HG03520 (cell line): ENCODE measurements around the gene RELL1.
"Not testable (repeated sequence)": the region's sequence is repeated elsewhere in the genome, so short reads cannot be mapped to it uniquely, and the experiment has no call there.

Experiments used
- ATAC-seq: cut with Tn5 transposase; IDR thresholded peaks from one replicate; pipeline ENCODE4 v1.9.1; 2021; ENCODE audit warnings: mild to moderate bottlenecking, moderate library complexity; ENCODE audit not compliant: unreplicated experiment

RELL1 gene

GRCh38 chr4:37693450-37694190, 7.4 kb upstream of the RELL1 start:
- no peak for ATAC-seq

GRCh38 chr4:37693030-37693429, 6.9 kb upstream of the RELL1 start:
- no peak for ATAC-seq

GRCh38 chr4:37690976-37691375, 4.8 kb upstream of the RELL1 start:
- no peak for ATAC-seq

DNA sequence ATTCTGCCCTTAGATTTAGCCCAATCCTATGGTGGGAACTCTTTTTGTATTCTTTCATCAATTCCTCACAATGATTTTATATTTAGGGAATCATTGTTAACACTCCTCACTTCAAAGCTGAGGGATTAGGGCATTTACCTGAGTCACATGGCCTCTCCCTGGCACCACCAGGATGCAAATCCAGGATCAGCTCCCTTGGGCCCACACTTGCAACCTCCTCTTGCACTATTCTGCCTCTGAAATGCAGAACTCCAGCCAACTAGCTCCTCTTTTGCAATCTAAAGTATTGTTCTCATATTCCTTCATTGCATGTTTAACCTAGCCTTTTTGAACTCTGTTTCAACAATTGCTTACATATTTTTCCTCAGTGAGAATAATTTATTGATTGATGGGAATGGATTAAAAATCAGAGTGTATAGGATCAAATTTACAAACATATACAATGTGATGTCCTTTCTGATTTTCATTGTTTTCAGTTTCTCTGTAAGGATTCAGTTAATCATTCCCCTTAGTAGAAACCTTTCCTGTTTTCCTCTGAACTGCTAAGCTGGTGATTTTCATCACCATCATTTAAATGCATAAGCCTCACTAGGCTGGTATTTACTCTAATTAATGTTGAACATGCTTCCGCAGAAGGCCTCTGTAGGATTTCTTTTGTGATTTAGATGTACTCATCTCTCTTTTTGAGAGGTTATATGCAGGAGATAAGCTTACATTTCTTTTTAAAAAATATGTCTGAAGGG, 3.3 kb upstream of the RELL1 start:
- no peak for ATAC-seq

- no peak for ATAC-seq
Observed at GRCh38 chr4:37687681-37688080, 1.5 kb upstream of the RELL1 start.

DNA sequence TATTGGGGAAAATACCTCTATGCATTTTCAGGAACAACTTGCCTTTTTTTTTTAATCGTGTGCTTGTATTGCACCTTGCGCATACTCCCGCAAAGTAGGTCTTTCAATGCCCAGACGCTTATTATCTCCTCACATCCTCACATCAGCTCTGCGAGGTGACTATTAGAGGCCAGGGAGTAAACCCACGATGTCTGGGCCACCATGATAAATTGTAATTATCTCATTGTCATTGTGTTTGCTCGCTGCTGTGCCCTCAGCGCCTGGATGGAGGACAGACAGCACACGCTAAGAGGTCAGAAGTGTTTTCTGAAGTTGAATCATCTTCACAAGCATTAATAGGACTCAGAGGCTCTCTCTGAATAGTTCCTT, 1.0 kb upstream of the RELL1 start:
- no peak for ATAC-seq

DNA sequence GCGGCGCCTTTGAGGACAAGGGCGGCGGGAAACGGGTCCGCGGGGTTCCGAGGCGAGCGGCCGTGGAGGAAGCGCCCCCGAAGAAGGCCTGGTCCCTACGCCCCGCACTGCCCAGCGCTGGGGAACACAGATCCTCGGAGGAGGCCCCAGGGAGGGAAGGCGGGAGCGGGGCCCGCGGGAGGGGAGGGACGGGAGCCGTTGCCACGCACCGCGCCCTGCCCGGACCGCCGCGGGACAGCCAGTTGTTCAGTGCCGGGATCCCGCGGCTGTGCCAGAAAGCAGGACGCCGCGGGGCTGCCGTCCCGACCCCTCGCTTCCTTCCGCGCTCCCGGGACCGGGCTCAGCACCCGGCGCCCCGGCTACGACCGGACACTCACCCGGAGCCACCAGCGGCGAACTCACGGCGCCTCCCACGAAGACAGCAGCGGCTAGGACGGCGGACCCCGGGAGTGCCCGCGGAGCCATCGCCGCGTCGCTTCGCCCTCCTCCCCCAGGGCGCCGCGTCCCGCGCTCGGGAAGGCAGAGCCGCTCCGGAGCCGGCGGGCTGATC, 278 bp downstream of the RELL1 start:
- peak; percentile 7 for ATAC-seq

DNA sequence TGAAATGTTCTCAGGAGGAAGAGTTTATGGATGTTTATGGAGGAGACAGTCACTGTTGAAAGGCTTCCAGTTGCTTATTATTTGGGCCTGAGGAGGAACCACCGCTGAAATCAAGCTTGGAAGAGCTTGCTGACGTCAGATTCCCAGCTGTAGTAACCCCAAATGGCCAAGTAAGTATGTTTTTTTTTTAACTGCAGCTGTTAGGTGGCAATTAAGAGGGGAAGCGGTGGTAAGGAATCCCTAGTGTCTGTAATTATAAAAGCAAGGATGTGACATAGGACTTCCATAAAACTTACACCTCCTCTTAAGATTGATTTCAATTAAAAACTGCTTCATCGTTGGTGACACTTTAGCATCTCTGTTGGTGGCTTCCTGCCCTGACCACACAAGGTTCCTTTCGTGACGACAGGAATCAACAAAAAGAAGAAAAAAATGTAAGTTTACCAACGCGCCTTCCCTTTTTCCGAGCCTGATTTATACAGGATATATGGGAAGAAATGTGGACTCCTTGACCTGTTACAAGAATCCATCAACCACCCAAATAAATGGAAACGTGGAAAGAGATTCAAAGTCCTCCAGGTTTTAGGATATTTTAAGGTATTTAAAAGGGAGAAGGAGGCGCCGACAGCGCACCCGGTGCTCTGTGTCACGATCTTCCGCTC, 884 bp downstream of the RELL1 start:
- no peak for ATAC-seq

DNA sequence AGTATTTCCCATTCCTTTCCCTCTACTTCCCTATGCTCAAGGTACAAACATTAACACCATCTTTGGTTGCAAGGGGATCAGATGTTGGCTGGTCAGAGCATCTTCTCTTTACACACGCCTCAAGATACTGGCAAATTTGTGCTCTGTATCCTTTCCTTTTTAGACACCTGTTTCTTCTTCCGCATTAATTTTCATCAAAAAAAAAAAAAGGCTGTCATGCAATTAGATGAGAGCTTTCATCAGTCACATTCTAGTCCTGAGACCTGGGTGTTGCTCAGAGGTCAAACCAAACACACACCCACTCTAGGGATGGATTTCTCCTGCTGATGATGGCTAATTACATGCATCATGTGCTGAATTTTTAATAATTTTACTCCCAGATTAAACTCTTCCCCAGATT, 2.0 kb downstream of the RELL1 start:
- no peak for ATAC-seq

GRCh38 chr4:37682701-37683401, 3.3 kb downstream of the RELL1 start:
- ATAC-seq: peak; percentile 28

DNA sequence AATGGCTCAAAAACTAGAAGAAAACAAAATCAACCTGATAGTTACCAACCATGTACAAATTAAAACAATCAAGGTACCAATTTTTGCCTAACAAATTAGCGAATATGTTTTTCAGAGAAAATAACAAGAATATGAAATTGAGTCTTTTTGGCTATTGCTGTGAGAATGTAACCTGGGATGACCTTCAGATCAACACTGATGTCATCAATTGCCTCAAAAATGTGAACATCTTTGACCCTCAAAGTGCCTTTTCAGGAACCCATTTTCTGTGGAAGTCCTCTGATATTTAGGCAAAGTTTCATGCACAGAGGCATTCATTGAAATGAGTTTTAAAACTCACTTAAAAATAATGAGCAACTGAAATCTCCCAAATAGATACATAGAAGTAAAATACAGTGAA, 6.1 kb downstream of the RELL1 start:
- ATAC-seq: no peak

GRCh38 chr4:37679301-37679700, 6.9 kb downstream of the RELL1 start:
- ATAC-seq: no peak

DNA sequence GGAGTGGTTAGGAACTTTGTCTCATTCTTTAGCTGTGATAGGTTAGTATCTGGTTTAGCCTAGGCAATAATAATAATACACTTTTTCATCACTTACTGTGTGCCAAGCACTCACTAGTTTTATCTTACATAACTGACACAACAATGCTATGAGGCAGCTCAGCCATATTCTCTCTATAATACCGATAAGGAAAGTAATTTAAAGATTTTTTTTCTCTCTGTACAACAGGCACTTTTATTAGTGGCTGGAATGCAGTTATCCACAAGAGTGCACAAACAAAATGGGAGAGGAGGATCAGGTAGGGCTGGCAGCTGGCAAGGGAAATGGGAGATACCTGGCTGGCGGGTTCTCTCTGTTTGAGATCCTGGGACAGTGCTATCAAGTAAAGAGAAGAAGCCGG, 7.6 kb downstream of the RELL1 start:
- no peak for ATAC-seq

GRCh38 chr4:37675587-37676290, 10.4 kb downstream of the RELL1 start:
- ATAC-seq: peak; percentile 86

GRCh38 chr4:37674439-37674838, 11.7 kb downstream of the RELL1 start:
- no peak for ATAC-seq

DNA sequence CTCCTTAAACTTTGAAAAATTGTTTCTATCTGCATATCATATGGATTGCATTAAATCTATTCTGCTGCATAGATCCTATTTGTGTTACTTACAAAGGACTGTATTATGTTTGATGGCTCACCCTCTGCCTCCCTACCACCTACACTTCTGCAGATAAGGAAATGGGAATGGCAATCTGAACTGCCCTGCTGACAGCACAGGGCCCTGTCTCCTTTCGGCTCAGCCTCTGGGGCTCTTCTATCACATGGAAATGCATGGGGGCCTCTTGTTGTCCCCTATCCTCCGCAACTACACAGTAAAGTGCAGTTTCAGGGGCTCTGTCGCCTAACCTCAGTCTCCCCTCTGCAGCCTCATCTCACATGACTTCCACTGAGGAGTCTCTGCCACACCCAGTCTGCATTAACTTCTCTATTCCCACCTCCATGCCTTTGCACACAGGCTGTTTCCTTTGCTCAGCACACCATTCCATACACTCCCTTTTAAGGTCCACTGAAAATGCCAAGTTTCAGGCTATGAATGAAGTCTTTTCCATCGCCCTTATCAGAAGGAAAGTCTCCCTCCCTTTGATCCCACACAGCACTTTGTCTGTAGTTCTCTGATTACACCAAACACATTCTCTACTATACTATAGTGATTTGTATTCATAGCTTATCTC, 12.5 kb downstream of the RELL1 start:
- ATAC-seq: no peak

DNA sequence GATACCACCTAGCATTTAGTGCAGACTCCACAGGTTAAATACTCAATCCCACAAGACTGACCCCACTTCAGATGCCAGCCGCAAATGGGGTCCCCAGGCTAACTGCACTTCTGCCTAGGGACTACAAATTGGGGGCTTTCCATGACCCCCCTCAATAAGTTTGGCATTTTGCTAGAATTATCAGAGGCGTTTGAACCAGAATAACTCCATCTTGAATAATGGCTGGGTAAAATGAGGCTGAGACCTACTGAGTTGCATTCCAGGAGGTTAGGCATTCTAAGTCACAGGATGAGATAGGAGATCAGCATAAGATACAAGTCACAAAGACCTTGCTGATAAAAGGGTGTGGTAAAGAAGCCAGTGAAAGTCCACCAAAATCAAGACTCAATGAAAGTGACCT, 15.1 kb downstream of the RELL1 start:
- ATAC-seq: no peak

DNA sequence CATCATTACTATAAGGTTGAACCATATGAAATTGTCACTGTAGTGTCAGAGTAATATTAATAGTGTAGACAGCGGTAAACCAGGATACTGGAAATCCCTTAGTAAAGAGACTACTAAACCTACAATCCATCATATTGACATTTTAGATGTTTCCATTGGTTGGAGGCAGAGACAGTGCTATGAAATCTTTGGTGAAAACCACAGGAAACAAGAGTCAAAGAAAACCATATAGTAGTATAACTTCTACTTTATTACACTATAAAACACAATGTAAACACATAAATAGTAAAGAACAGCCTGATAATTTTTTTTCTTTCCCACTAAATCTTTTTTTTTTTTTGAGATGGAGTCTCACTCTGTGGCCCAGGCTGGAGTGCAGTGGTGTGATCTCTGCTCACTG, 15.9 kb downstream of the RELL1 start:
- ATAC-seq: no peak

- ATAC-seq: not testable (repeated sequence)
Observed at GRCh38 chr4:37669124-37669523, 17.1 kb downstream of the RELL1 start.
